HG03066 (cell line): ENCODE results near the gene CFAP70.
A peak's percentile ranks its signal among the peaks of the same experiment; 100 is the strongest.
"Not testable (repeated sequence)": the region's sequence is repeated elsewhere in the genome, so short reads cannot be mapped to it uniquely, and the experiment has no call there.

ENCODE experiments used
- ATAC-seq: cut with Tn5 transposase; IDR thresholded peaks from one replicate; pipeline ENCODE4 v1.9.1; 2021; ENCODE audit warnings: low read depth; ENCODE audit not compliant: unreplicated experiment

CFAP70 gene

DNA sequence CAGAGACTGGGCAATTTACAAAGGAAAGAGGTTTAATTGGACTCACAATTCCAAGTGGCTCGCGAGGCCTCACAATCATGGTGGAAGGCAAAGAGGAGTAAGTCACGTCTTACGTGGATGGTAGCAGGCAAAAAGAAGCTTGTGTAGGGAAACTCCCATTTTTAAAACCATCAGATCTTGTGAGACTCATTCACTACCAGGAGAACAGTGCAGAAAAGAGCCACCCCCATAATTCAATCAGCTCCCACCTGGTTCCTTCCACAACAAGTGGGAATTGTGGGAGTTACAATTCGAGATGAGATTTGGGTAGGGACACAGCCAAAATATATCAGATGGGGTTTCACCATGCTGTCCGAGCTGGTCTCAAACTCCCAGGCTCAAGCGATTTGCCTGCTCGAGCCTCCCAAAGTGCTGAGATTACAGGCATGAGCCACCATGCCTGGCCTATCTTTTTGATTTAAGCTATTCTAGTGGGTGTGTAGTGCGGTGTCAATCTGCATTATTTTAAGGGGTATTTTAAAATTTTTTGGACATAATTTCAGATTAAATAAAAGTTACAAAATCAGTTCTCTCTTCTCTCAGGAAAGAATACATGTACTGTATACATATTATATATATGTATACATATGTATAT lies 97.2 kb downstream of the CFAP70 start:
- ATAC-seq: no peak

DNA sequence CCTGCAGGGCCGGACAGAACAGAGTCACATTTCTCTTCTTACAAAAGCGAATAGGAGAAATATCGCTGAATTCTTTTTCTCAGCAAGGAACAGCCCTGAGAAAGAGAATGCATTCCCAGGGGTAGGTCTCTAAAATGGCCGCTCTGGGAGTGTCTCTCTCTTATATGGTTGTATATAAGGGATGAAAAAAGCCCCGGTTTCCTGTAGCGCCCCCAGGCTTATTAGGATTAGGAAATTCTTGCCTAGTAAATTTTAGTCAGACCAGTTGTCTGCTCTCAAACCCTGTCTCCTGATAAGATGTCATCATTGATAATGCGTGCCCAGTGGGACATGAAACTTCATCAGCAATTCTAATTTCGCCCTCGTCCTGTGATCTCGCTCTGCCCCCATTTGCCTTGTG lies 100.1 kb downstream of the CFAP70 start:
- not testable (repeated sequence) for ATAC-seq

DNA sequence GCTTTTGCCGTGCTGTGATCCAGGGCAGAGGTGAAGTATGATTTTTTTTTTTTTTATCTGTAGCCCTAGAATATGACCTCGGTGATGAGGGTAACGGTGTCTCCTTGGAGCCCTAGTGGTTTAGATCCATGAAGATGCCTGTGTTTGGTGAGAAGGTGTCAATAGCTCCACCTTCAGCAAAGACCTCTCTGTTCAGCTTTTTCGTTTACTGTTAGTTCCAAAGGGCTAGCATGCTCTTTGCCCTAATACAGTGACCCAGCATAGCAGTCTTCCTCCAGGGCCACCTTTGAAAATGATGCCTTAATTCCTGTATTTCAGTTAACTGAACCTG lies 105.5 kb downstream of the CFAP70 start:
- no peak for ATAC-seq

DNA sequence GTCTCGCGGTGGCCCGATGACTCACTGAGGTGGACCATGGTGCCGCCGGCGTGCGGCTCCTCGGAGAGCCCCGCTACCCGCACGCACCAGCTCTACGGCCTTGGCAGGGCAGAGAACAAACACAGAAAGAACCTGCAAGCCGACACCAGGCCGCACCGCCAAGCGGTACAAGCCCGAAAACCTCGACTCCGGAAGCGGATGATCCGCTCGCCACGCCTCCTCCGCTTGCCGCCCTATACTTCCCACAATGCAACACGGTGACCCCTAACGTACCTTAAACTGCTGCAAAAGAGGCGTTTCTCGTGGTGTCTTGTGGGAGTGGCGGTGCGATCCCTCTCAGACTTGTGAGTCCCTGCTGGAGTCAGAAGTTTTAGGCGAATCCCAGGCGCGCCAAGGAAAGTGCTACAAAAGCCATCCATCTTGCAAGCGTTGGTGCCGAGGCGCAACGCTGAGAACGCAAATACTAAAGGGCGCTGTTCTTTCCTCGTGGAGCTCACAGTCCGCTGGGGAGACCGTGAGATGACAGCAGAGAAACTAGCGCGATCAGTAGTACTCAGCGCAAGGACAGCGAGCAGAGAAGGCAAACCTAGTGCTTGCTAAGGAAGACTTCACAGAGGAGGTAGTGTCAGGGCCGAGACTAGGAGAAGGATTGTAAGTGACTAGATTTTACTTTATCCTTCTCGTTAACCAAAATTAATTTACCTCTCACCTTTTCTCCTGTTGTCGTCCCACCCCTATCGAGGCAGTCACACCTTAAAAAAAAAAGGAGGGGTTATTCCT lies 106.0 kb downstream of the CFAP70 start, which contains the start of gene MRPS16:
Gene MRPS16 (minus strand): TSS at position 200 of the 780 bp plus-strand sequence. CDS start 162 bp downstream, at position 38.
- peak; percentile 88 for ATAC-seq

DNA sequence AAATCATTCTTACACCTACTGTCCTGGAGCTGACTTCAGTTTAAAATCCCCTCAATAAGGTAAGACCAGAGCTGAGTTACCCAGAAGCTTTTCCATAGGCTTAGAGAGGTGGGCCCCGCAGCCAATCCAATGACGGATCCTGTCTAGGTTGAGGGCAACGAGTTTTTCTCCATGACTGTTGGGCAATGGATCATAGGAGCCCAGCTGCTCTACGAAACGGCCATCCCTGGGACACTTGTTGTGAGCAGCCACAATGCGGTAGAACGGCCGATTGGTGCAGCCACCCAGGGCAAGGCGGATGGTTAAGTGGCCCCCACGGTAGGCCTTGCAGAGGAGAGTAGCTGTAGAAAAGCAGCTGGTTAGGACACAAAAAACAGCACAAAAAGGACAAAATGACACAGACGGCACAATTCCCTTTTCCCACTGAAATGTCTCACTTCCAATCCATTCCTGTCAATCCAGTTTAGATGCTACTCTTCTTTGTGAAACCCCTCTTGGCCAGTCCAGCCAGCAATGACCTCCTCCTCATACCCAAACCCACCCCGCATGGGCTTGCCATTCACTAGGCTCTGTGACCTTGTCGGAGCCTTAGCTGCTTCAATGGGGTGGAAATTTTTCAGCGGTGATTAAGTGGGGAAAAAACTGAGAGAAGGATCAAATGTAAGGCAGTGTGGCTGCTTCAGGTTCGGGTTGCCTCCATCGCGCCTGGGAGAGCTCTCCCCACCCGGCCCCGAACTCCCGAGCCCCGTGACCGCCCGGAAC lies 106.8 kb downstream of the CFAP70 start:
- ATAC-seq: no peak

DNA sequence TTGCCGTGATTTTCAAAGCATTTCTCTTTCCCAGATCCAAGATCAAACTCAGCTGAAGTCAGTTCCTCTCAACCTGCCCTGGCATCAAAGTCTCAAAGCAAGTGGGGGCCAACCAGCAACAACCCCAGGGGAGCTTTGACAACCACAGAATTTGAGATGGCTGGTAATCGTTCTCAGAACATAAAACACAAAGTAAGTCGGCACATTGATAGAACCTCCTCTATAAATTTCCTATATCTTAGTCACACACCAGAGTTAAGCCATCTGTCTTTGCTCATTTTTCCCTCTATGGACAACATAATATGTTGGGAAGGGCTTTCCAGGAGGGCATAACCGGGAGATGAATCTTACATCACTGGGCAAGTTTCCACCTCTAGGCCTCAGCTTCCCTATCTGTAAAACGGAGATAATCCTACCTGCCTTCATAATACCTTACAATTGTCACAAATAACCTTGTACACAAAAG lies 110.4 kb downstream of the CFAP70 start:
- ATAC-seq: no peak

DNA sequence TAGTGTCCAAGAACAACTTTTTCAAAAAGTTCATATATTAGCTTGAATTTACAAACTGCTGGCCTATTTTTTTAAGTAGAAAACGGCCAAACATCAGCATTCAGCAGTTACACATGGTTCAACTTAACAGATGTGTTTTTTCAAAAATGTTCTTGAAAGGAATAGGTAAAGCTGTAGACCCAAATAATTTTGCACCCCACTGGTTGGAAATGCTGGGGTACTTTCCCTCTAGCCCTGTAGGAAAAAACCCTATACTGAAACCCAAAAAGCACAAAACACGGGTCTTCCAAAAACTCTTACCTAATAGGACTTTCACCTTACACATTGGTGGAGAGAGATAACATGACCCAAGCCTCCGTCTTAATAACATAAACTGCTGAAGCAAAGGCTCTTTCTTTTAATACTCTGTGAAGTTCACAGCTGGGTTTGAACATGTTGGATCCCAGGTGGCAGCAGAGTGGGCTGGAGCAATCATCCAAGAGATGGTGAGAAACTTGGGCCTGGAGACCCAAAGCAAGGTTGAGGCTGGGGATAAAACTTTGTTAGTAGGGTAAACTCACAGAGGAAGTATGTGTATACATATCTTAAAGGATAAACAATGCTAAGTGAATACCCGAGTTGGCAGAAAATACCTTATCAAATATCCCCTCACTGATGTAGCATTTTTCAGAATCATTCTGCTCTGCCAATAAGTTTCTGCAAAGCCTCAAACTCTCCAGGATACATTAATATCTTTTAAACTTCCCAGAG lies 111.0 kb downstream of the CFAP70 start:
- no peak for ATAC-seq

DNA sequence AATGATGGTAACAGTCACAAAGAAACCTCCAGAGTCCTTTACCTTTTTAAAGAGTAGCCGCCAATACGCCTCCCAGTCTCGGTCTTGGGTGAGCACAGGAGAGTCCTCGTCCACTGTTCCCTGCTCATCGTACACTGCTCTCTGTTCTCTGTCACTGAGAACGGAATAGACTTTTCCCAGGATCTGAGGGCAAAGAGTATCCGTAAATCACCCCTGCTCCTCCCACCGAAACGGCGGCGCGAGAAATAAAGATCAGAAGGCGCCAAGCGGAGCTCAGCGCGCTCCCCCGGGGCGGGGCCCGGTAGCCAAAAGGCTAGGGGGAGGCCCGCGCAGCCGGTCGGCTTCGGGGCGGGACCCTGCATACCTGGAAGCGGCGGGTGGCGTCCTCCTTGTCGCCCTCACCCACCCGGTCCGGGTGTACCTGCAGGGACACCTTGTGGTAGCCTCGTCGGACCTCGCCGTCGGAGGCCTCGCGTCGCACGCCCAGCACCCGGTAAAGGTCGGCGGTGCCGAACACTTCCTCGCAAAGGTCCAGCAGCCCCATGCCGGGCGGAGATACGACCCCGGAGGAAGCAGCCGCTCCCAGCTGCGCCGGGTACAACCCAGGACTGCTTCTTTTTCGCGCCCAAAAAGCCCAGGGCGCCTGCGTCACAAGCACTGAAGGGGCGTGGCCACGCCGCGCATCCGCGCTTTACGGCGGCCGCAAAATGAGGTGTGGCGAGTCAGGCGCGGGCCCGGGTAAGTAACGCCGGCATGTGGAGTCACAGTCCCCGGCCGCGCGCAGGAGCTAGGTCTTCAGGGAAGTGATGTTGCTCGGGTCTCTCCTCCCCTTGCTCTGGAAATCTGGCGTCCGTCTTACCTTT lies 111.8 kb downstream of the CFAP70 start, which contains the start of gene DNAJC9:
Gene DNAJC9 (minus strand): TSS at position 610 of the 863 bp plus-strand sequence. CDS start 66 bp downstream, at position 544.
- ATAC-seq: peak; percentile 81

DNA sequence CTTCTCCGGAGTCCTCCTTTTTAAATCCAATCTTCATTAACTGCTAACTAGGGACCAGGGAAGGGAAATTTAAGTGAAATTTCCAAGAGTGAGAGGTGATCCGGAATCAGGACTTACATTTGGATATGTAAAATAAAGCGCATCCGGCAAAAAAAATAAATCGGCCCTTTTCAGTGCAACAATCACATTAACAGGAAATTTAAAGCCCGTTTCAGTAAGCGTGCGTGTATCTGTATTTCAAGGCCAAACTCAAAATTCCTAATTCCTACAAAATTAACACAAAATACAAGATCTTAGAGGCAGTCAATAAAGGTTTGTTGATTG lies 112.4 kb downstream of the CFAP70 start:
- no peak for ATAC-seq

DNA sequence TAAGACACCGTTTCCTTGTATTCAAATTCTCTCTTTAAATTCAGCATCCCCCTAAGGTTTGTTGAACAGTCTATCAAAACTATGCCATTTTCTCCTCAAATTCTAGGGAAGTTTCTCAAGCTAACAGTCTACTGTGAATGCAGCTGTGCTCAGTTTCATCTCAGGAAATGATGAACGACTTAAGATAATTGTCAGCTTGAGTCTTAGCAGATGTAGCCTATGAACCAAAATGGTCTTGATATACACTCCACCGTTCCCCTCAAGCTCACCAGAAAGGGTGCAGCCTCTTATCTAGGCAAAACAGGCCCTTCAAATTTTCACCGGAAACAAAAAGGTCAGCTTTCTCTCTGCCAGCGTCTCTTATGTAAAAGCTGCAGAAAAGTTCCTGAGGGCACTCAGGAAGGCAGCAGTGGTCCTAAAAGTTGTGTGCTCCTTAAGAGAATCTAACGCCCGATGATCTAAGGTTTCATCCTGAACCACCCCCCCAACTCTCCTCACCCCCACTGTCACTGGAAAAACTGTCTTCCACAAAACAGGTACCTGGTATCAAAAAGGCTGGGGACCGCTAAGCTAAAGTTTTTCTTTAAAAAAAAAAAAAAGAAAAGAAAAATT lies 113.7 kb downstream of the CFAP70 start:
- no peak for ATAC-seq

DNA sequence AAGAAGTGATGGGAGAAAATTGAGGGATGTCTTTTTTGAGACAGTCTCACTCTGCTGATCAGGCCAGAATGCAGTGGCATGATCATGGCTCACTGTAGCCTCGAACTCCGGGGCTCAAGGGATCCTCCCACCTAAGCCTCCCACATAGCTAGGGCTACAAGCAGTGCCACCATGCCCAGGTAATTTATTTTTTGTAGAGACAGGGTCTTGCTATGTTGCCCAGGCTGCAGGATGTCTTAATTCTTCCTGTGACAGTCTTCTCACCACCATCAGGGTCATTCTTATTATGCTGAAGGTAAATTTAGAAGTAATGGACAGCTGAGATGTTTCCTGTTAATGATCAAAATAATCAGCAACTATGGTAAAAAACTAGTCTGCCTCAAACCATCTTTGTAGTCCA lies 118.8 kb downstream of the CFAP70 start:
- no peak for ATAC-seq

DNA sequence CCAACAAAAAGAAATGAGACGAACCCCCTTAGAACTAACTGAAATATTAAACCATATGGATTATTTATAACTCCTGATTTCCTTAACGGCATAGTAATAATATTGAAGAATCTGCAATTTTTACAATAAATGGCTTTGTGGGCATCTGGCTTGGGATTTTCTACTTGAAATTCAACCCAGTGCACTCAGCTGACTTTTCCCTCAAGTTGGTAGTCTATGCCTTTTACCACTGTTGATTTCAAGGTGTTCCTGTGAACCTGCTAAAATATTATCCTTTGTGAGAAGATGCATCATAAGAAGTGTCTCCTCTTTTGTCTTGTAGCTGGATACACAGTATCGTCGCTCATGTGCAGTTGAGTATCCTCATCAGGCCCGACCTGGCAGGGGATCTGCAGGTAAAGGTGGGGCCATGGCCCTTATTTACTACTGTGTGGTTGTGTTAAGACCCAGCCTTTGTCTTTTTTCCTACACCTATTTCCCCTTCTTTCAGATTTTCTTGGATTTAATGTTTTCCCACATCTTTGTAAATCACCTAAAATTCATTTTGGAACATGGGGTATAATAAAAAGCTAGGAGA lies 119.6 kb downstream of the CFAP70 start:
- ATAC-seq: no peak

DNA sequence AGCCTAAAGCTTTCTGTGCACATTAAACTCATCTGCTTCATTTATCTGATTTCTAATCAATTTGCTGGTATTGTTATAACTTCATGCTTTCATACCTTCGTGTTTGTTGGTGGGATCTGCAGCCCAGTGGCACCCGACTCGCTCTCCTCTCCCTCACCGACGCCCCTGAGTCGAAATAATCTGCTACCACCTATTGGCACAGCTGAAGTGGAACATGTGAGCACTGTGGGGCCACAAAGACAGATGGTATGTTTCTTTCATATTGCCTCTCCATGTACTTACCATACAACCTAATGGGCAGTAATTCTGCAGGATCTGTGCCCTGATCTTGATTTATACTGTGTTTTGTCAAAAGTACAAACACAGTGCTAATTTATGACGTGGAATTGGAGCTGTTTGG lies 124.0 kb downstream of the CFAP70 start:
- no peak for ATAC-seq

DNA sequence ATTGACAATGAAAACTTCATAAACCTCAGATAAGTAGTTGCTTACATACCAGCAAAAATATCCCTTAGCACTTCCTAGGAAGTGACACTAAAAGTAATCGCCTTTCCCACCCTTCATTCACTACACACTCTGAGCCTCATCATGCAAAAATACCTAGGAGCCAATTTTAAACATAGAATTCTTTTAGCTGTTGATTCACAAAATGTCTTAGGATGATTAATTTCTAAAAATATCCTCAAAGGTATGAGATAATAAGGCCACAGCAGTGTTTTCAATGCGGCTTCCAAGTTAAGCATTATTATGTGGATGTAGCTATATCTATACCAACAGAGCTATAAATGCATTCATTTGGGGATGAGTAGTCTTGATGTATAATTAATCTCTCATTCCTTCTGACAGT lies 124.8 kb downstream of the CFAP70 start:
- no peak for ATAC-seq

DNA sequence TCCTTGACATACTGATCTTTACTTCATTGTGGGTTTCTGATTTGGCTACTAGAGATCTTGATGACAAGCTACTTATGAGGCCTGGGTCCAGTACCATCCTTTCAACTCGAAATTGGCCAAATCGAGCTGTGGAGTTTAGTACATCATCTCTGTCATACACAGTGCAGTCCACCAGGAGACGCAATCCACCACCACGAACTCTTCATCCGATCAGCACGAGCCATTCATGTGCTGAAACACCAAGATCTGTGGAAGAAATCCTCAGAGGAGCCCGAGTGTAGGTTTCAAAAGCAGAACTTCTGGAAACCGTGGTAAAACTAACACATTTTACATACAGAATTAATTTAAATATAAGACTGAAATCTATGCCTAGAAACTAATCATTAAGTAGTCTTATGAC lies 125.8 kb downstream of the CFAP70 start:
- no peak for ATAC-seq

DNA sequence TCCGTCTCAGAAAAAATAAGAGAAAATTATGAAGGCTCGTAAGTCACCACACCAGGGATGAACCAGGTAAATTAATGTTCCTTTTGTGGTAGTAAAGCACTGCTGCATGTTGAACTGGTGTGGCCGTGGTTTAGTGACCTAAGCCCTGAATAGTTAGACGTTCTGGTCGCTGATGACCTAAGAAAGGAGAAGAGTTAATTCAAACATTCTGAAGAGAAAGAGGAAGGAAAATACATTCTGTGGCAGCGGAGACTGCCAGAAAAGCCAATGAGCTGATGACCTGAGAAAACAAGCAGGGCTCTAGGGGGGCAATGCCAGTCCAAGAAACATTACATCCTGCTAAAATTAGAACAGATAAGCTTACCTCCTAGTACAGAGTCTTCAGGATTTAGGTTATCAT lies 129.1 kb downstream of the CFAP70 start:
- ATAC-seq: no peak

DNA sequence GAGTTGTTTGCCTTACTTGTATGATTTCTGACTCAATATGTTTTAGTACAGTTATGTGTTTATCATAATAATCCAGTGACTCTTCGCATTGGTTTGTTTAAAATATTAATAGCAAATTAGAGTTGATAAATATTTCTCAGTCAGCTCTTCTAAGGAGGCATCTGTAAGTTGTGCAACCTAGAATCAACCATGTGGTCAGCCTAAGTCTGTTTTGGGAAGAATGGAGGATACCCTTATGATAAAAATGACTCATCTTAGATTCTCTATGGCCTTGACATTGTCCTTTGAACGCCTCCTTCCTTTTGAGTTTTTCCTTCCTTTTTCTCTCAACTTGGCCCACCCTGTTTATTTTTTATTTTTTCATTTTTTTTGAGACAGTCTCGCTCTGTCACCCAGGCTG lies 130.4 kb downstream of the CFAP70 start:
- ATAC-seq: no peak

DNA sequence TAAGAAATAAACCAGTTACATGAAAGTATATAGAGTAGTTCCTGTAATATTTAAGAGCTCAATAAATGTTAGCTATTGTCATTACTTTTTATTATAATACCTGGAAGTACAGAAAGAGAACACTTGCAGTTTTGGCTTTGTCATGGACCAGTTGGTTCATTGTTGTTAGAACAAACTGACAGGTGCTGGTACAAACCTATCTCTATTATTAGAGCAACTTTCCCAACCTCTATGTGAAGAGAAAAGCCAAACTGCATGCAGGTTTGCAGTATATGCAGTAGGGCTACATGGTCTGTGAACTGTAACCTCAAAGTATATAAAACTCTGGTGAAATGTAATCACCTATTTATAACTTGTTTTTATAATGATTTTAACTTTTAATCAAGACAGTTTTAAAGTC lies 132.0 kb downstream of the CFAP70 start:
- ATAC-seq: no peak

DNA sequence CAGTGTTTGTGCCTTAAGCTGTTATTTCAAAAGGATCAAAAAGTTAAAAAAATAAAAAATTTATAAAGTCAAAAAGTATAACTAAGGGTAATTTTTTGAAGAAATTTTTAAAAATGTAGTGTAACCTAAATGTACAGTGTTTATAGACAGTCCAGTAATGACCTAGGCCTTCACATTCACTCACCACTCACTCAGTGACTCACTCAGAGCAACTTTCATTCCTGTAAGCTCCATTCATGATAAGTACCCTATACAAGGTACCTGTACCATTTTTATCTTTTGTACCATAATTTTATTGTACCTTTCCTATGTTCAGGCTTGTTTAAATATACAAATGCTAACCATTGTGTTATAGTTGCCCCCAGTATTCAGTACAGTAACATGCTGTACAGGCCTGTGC lies 133.1 kb downstream of the CFAP70 start:
- ATAC-seq: no peak
